VCaP (cell line): ENCODE data around the gene ADNP.

ENCODE experiments used
- H3K27ac ChIP-seq: fragments of 450-650 bp; 2 replicates; pipeline ENCODE4 v1.5.1; 2017
- TF ChIP-seq, protein P1 (sequence below): fragments of 450-650 bp; conservative IDR thresholded peaks from 2 replicates; pipeline ENCODE4 v1.5.1; 2017; ENCODE audit warnings: mild to moderate bottlenecking, moderate library complexity

ADNP gene

DNA sequence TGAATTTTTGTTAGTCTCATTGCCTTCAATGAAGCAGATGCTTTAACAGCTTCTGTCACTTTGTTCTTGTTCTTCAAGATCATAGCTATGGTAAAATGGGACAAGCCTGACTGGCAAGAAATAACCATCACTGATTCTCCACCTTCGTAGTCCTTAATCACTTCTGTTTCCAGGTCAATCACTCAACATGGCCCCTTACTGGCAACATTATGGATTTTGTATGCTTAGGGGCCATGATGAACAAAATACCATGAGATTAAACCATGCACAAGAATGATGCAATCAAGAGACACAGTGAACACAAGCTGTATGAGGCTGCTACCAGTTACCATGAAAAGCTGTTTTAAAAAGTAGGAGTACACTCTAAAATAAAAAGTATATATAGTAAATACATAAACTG, 32.8 kb downstream of the ADNP start:
- H3K27ac ChIP-seq, result 0 out of 2 replicates have a peak overlapping the region, but pooled peaks have one; percentile 2
- TF ChIP-seq, protein P1, sequence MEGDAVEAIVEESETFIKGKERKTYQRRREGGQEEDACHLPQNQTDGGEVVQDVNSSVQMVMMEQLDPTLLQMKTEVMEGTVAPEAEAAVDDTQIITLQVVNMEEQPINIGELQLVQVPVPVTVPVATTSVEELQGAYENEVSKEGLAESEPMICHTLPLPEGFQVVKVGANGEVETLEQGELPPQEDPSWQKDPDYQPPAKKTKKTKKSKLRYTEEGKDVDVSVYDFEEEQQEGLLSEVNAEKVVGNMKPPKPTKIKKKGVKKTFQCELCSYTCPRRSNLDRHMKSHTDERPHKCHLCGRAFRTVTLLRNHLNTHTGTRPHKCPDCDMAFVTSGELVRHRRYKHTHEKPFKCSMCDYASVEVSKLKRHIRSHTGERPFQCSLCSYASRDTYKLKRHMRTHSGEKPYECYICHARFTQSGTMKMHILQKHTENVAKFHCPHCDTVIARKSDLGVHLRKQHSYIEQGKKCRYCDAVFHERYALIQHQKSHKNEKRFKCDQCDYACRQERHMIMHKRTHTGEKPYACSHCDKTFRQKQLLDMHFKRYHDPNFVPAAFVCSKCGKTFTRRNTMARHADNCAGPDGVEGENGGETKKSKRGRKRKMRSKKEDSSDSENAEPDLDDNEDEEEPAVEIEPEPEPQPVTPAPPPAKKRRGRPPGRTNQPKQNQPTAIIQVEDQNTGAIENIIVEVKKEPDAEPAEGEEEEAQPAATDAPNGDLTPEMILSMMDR, result no peak

DNA sequence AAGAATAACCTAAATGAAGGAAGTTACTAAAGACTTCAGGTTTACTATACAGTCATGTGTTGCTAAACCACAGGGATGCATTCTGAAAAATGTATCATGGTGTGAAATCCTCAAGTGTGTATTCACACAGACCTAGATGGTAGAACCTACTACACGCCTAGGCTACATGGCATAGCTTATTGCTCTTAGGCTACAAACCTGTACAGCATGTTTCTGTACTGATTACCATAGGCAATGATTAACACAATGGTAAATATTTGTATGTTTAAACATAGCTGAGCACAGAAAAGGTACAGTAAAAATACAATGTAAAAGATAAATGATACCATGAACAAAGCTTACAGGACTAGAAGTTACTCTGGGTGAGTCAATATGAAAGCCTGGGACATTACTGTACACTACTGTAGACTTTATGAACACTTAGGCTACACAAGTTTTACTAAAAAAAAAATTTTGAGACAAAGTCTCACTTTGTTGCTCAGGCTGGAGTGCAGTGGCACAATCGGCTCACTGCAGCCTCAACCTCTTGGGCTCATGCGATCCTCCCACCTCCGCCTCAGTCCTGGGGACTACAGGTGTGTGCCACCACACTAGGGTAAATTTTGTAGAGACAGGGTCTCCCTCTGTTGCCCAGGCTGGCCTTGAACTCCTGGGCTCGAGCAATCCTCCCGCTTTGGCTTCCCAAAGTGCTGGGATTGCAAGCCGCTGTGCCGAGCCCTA, 36.0 kb downstream of the ADNP start:
- H3K27ac ChIP-seq, result peak overlapping the region; percentile 84
- TF ChIP-seq, protein P1, result no peak

DNA sequence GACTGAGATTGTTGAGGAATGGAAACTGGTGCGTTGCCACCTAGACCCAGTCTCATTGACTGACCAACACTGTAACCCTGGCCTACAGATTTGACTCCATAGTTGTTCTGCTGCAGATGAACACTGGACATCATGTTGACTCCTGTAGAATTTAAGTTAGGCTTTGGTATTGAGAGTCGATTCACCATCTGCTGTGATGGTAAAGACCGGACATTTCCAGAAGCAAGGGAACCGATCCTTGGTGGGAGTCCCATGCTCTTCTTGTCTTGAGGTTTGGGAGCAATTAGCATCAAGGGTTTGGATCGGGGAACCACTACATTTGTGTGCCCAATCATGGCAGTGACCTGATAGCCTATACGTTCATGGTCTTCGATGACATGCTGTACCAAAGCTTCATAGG, 37.6 kb downstream of the ADNP start:
- TF ChIP-seq, protein P1, result no peak
- H3K27ac ChIP-seq, result peak overlapping the region; percentile 84; the same call in 1 of the 2 replicates

DNA sequence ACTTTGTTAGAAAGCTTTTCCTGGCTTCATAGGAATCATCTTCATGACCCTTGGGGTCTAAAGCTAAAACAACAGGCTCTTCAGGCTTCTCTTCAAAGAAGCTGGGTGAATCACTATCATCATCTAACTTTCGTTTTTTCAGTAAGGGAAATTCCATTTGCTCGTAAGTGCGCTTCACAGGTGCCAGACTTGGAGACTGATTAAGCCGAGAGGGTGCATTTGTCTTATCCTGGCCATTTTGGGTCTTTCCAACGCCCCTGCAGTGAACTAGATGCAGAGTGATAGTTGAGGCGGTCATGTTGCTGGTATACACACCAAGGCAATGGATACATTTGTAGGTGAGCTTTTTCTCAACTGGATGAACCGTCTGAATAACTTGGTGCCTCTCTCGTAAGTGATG, 38.8 kb downstream of the ADNP start:
- TF ChIP-seq, protein P1, result no peak
- no peak overlapping the region for H3K27ac ChIP-seq

- TF ChIP-seq, protein P1, result no peak
- no peak overlapping the region for H3K27ac ChIP-seq
Observed at GRCh38 chr20:50891138-50891537, 40.1 kb downstream of the ADNP start.

DNA sequence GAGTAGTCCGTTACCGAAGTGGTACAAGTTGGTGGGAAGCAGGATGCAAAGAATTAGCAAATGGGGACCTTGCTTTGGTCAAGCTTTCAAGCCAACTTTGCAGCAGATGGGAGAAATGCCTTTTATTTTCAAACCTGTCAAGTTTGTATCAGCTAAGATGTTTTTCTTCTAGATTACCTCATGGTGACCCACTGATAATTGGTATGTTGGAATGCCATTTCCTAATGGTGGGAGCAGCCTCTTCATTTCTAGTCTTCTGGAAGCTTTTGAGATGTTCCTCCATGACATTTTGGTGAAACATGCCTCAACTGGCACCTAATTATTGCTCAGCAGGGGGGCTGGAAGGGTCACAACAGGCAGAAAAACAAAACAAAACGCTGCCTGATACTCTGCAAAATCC, 43.7 kb downstream of the ADNP start:
- H3K27ac ChIP-seq, result no peak overlapping the region
- TF ChIP-seq, protein P1, result no peak

DNA sequence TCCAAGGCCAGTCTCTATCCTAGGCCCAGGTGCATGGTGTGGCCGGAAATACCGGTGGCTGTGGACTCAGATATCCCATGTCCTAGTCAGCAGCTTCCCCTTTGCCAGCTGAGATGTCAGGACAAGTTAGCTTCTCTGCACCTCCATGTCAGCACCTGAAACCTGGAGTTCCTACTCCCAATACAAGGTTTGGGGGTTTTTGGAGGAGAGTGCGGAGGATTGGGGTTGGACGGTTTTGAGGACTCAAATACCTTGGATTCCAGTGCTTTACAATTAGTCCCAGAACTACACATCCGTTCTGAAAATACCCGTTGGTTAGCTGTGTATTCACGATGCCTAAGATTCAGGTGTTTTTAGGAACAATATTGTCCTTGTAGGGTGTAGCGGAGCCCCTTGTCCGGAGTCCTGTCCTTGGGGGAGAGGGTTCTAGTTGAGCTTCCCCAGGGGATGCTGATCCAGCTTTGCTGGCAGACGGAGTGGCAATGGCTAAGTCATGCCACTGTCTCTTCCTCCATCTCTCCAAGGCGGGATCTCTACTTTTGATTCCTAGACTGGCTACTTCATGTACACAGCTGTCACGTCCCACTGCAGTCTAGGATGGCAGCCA, 45.0 kb downstream of the ADNP start:
- TF ChIP-seq, protein P1, result no peak
- no peak overlapping the region for H3K27ac ChIP-seq
